Measurements from ENCODE around the gene TUT1.

Gene TUT1

DNA sequence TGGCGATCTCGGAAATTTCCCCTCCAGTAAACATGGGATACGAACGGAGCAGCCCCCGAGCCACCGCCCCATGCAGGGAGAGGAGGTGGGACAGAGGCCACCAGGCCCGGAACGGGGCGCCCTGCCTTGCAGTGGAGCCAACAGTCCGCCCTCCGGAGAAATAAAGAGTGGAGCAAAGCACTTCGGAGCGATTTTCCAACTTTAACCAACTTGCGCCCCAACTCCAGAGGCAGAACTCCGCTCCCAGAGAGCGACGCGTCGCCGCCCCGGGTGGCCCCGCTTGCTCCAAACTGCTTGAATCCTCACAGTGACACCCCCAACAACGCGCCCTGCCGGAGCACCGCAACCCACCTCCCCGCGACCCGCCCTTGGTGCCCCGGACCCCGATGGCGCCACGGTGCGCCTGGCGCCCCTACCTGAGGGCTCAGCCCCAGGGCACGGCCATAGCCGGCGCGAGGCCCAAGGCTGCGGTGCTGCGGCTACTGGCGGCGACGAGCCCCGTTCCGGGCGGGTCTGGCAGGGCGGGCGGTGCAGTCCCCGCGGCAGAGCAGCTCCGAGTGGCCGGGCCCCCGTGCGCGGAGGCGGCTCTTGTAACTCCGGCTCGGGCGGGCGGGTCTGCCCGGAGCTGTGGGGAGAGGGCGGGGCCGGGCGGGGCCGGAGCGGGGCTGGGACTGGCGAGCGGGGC is 44.9 kb downstream of the TUT1 start, which contains the start of gene AHNAK:
Gene AHNAK, minus strand, starts transcription at position 563 of the 685 bp plus-strand sequence. CDS start 10,708 bp downstream, outside the sequence.
- Mint-ChIP-seq H3K4me3 (peak within 1 kb of the TSS; percentile 80), H3K4me1 (peaks cover 64% of the 10 kb centered on the region), H3K9me3 (no peaks in the 10 kb centered on the region), H3K36me3 (peaks cover 37% of the 10 kb centered on the region), H3K27ac (peak within 1 kb of the TSS; percentile 93)
- DNase-seq (ENCODE audit: low spot score in 2 of 2) (peak in 1 of 2 donors; percentile 80), ATAC-seq (peak; percentile 58)

- H3K4me1 Mint-ChIP-seq, result peaks cover 64% of the 10 kb centered on the region
- peaks cover 41% of the 10 kb centered on the region for H3K36me3 Mint-ChIP-seq
Measured at GRCh38 chr11:62545437-62546243, 45.7 kb downstream of the TUT1 start.

GRCh38 chr11:62544581-62545436 is 46.5 kb downstream of the TUT1 start:
- peaks cover 69% of the 10 kb centered on the region for H3K4me1 Mint-ChIP-seq
- H3K27ac Mint-ChIP-seq, result peak overlapping the region; percentile 93
- DNase-seq (ENCODE audit: low spot score in 2 of 2) (peak in 1 of 2 donors; percentile 71), ATAC-seq (no peak)
- H3K4me3 Mint-ChIP-seq, result peak overlapping the region; percentile 80
- peaks cover 42% of the 10 kb centered on the region for H3K36me3 Mint-ChIP-seq
- no peaks in the 10 kb centered on the region for H3K9me3 Mint-ChIP-seq

More at GRCh38 chr11:62545437-62546243, 45.7 kb downstream of the TUT1 start:
- peak; percentile 29 for ATAC-seq
- peak overlapping the region; percentile 93 for H3K27ac Mint-ChIP-seq
- no peaks in the 10 kb centered on the region for H3K9me3 Mint-ChIP-seq
- H3K4me3 Mint-ChIP-seq, result peak overlapping the region; percentile 80
- peak in 1 of 2 donors; percentile 84 for DNase-seq (ENCODE audit: low spot score in 2 of 2)

GRCh38 chr11:62543680-62544444 is 47.5 kb downstream of the TUT1 start:
- DNase-seq (ENCODE audit: low spot score in 2 of 2) (peak in 1 of 2 donors; percentile 63), ATAC-seq (no peak)
- Mint-ChIP-seq H3K4me1 (peaks cover 79% of the 10 kb centered on the region), H3K9me3 (no peaks in the 10 kb centered on the region), H3K27ac (peak overlapping the region; percentile 93), H3K4me3 (peak overlapping the region; percentile 80), H3K36me3 (peaks cover 42% of the 10 kb centered on the region)

- Mint-ChIP-seq H3K4me1 (peaks cover 84% of the 10 kb centered on the region), H3K4me3 (peak overlapping the region; percentile 80), H3K36me3 (peaks cover 43% of the 10 kb centered on the region), H3K9me3 (no peaks in the 10 kb centered on the region), H3K27ac (peak overlapping the region; percentile 93)
- ATAC-seq, result peak; percentile 76
- peak; percentile 81 to 93 for DNase-seq (ENCODE audit: low spot score in 2 of 2)
Measured at GRCh38 chr11:62542750-62543567, 48.4 kb downstream of the TUT1 start.

- peaks cover 42% of the 10 kb centered on the region for H3K36me3 Mint-ChIP-seq
- H3K4me3 Mint-ChIP-seq, result peak overlapping the region; percentile 80
- H3K9me3 Mint-ChIP-seq, result no peaks in the 10 kb centered on the region
- H3K27ac Mint-ChIP-seq, result peak overlapping the region; percentile 93
- DNase-seq (ENCODE audit: low spot score in 2 of 2), result no peak
- H3K4me1 Mint-ChIP-seq, result peaks cover 79% of the 10 kb centered on the region
- ATAC-seq, result no peak
Measured at GRCh38 chr11:62542111-62542745, 49.1 kb downstream of the TUT1 start.

GRCh38 chr11:62540804-62541701 is 50.3 kb downstream of the TUT1 start:
- Mint-ChIP-seq H3K4me3 (peak overlapping the region; percentile 80), H3K36me3 (peaks cover 50% of the 10 kb centered on the region)
- ATAC-seq, result peak; percentile 78

GRCh38 chr11:62539238-62539925 is 51.9 kb downstream of the TUT1 start:
- Mint-ChIP-seq H3K36me3 (peaks cover 57% of the 10 kb centered on the region), H3K9me3 (no peaks in the 10 kb centered on the region), H3K4me3 (peak overlapping the region; percentile 80), H3K27ac (peak overlapping the region; percentile 93), H3K4me1 (peaks cover 80% of the 10 kb centered on the region)
- ATAC-seq (peak; percentile 39), DNase-seq (ENCODE audit: low spot score in 2 of 2) (peak in 1 of 2 donors; percentile 70)

More at GRCh38 chr11:62540804-62541701, 50.3 kb downstream of the TUT1 start:
- peak overlapping the region; percentile 93 for H3K27ac Mint-ChIP-seq
- H3K9me3 Mint-ChIP-seq, result no peaks in the 10 kb centered on the region
- peak in 1 of 2 donors; percentile 82 for DNase-seq (ENCODE audit: low spot score in 2 of 2)
- H3K4me1 Mint-ChIP-seq, result peaks cover 84% of the 10 kb centered on the region

GRCh38 chr11:62538470-62539237 is 52.7 kb downstream of the TUT1 start:
- peaks cover 60% of the 10 kb centered on the region for H3K36me3 Mint-ChIP-seq
- no peak for ATAC-seq
- peaks cover 73% of the 10 kb centered on the region for H3K4me1 Mint-ChIP-seq
- peak overlapping the region; percentile 93 for H3K27ac Mint-ChIP-seq
- H3K9me3 Mint-ChIP-seq, result no peaks in the 10 kb centered on the region
- DNase-seq (ENCODE audit: low spot score in 2 of 2), result no peak
- H3K4me3 Mint-ChIP-seq, result peak overlapping the region; percentile 80

DNA sequence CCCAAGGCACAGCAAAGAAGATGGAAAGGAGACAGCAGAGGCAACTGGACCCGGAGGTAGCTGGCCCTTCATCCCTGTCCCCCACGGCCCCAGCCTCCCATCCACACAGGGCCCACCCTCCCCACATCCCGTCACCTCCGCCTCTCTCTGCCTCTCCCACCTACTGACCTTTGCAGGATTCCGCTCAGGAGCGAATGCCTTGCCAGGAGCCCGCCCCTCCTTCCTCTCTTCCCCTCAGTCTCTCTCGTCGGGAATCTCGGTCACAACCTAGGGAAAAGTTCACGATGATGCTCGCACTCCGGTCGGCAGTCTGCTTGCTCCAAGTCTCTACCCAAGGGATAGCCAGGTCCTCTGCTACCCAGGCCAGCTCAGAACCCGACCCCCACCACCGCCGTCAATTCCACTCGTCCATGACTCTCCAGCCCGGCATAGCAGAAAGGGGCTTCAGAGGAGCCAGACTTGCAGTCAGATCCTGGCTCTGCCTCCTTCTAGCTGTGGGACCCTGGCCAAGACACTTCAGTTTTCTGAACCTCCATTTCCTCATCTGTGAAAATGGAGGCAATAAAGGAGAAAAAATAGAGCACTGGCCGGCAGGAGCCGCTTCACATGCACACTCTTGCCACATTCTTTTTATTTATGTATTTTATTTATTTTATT is 54.9 kb downstream of the TUT1 start:
- no peak for DNase-seq (ENCODE audit: low spot score in 2 of 2)
- H3K4me1 Mint-ChIP-seq, result peaks cover 63% of the 10 kb centered on the region
- no peak for ATAC-seq
- peak overlapping the region; percentile 93 for H3K27ac Mint-ChIP-seq
- H3K4me3 Mint-ChIP-seq, result no peak overlapping the region
- H3K36me3 Mint-ChIP-seq, result peaks cover 77% of the 10 kb centered on the region
- no peaks in the 10 kb centered on the region for H3K9me3 Mint-ChIP-seq

GRCh38 chr11:62535802-62536201 is 55.5 kb downstream of the TUT1 start:
- peaks cover 56% of the 10 kb centered on the region for H3K4me1 Mint-ChIP-seq
- H3K36me3 Mint-ChIP-seq, result peaks cover 77% of the 10 kb centered on the region
- no peak overlapping the region for H3K4me3 Mint-ChIP-seq
- peak overlapping the region; percentile 93 for H3K27ac Mint-ChIP-seq
- ATAC-seq (no peak), DNase-seq (ENCODE audit: low spot score in 2 of 2) (no peak)
- H3K9me3 Mint-ChIP-seq, result no peaks in the 10 kb centered on the region
